HG03442 (cell line): ENCODE measurements around the gene PCDHAC2.

ENCODE experiments used
- ATAC-seq: cut with Tn5 transposase; IDR thresholded peaks from one replicate; pipeline ENCODE4 v1.9.1; 2021; ENCODE audit warnings: mild to moderate bottlenecking, moderate library complexity; ENCODE audit not compliant: unreplicated experiment

Gene PCDHAC2

DNA sequence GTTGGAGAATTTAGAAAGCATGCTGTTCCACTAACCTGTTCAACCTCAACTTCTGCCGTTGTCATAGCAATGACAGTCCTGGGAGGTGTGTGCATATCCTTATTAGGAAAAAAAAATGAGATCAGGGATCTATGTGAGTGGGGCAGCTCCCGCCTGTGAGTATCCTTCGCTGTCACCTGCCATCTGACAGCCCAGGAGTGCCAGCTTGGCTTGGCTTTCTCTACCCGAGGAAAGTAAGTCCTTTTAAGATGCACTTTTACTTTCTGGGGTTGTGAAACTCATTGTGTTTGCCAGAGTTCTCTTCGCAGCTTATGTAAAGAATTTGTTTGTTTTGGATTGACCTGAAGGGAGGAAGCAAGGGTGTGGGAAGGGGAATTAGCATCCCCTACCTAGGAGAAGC, 21.8 kb downstream of the PCDHAC2 start:
- ATAC-seq: no peak

DNA sequence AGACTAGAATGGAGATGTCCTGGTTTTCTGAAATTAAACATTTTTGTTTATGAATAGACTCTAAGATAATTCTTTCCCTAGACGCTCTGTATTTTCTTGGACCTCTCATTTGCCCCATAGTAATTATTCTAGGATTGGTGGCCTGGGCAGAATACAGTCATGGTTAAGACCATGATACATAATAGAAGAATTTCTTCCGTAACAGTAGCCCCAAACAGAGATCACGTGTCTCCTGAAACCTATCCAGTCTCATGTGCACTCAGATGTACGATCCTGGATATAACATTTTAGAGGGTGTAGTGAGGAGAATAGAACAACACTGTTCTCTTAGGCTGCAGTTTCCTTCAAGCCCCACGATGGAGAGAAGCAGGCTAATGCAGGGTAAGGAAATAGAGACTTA, 22.3 kb downstream of the PCDHAC2 start:
- ATAC-seq: no peak

DNA sequence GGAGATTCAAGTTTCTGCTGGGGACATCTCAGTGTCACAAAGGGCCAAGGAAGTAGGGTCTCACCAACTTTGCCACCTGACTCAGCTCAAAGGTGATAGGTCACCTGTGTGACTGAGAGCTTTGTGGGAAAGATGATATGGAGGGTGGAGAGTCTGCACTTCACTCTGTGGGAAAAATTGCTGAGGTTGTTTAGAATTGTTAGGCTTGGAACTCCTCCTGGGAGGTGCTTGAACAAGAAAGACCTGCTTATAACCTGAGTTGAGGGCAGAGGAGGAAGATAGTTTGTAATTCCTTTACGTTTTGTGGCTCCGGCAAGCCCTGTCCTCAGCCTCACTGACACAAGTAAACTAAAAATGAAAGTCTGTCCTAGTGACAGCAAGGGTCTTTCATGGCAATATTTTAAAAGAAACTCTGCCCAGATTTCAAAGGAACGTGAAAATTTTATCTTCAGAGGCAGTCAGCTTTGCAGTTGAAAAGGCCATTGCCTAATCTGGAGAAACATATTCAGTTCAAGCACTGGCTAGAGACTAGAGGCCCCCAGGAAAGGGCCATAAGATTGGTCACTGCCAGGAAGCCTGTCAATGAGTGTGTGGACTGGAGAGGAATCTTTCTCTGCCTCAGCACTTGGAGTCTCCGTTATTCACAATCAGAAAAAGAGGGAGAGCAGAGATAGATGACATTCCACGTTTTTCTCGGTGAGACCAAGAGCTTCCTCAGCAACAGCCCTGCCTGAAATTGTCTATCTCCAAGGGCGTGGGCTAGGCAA, 23.2 kb downstream of the PCDHAC2 start:
- ATAC-seq: no peak

DNA sequence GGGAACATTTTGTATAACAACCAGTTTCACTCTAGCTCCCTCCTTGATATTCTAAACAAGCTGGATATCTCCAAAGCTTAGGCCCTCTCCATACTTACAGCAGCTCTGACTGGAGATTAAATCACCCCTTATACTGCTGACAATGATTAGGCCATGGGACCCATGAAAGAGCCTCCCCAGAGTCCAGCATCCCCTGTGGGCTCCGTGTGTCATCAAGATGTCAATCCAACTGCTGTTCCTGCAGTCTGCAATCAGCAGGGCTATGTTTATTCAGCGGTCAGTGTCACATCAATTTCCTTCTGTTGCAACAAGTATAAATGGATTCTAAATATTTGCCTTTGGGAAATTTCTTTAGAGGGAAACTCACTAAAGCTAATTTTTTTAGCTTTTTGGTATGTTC, 26.6 kb downstream of the PCDHAC2 start:
- ATAC-seq: no peak

DNA sequence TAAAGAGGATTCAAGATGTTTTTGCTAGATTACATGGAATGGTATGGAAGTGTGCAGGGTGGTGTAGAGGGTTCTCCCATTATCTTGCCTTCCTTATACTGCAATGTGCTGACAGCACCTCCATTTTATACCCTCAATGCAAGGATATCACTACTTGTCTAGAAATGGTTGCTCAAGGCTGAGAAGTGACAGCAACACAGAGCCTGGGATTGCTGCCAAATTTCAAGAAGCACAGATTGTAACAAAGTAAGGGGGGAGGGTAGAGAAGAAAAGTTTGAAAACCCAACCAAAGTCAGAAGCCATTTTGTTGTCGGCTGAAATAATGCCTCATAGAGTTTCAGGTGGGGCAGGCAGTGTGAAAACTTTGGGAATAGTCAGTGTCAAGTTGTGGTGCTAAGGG, 29.8 kb downstream of the PCDHAC2 start:
- ATAC-seq: no peak

DNA sequence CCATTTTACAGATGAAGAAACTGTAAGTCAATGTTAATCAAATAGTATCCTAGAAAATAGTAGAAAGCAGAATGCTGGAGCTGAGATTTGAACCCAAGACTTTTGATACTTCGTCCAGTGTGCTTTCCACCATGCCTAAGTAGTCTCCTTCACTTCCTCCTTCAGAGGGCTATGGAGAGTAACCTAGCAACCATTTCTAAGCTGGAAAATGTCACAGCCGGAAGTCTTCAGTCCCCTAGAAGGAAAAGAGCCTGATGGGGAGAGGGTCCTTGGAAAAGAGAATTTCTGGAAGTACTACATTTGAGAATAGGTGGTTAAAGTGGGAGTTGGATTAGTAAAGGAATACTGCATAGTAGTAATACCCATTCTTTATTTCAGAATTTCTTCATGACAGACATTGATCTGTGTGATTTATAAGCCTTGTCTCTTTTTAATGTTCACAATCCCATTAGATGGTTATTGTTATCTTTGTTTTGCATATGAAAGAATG, 32.7 kb downstream of the PCDHAC2 start:
- ATAC-seq: no peak

DNA sequence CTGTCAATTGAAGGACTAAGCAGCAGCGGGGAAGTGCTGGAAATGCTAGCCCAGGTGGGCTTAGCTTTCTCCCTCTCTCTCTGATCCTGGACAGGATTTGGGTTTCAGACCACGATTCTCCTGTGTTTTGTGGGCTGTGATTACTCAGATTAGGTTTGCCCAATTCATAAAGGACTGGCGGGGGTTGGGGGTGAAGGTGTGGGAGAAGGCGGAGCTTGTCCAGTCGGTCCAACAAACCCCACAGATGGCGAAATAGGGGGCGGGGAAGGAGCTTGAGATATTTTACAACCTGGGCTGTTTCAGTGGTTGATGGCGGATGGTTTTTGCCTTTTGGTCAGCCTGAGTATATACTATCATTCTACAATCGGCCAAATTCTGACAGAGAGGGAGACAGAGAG, 35.2 kb downstream of the PCDHAC2 start:
- no peak for ATAC-seq

DNA sequence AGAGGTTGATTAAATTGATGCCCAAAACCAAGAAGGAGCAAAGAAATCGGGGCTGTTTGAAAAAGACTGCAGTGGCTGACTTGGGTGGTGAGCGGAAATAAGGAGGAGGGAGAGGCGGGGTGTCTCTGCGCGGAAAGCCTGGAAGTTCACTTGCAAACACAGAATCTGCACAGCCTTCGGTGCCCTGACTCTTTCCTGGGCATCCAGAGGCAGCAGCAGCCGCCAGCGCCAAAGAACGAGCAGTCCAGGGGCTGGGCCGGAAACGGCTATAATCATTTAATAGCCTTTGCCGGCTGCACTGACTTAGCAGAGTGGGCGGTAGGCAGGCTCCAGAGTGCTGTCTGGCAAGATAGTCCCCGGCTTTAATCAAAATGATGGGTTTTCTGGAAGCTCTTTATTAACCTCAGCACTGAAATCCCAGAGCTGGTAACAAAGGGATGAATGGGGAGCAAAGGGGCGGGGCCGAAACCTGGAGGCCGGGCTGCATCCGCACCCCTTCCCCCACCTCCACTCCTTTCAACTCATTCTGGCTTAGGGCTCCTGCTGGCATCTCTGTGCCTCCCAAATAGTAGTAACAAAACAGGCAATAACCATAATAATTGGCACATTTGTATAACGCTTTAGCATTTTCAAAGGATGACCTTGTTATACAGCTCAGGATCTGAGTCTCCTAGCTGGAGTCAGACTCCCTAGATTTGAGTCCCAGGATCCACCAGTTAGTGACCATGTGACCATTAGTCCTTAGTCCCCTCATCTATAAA, 35.7 kb downstream of the PCDHAC2 start:
- ATAC-seq: no peak

DNA sequence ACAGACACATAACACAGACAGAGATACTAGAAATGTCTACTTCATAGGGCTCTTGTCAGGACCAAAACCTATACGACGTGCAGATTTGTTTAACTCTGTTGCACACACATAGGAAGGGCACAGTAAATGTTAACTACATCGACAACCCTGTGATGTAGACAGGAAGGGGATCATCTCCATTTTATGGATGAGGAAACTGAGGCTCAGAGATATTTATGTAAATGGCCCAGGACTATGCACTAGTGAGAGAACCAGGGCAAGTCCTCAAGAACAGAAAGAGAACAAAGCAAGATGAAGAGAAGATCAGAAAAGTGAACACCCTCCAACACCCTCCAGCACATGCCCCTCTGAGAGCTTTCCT, 36.3 kb downstream of the PCDHAC2 start:
- no peak for ATAC-seq

DNA sequence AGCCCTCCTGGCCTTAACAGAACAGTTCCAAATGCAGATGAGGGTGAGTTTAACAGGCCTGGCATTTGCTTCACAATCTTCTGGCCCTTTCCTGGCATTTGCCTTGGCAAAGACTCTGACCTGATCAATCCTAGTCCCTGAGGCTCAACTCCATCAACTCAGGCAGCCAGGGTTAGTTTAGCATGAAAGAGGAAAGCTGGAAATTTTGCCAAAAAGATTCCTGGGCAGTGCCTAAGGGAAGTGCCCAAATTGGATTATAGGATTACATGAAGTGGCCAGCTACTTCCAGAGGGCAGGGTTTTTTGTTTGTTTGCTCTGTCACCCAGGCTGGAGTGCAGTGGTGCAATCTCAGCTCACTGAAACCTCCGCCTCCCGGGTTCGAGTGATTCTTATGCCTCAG, 36.8 kb downstream of the PCDHAC2 start:
- ATAC-seq: no peak

DNA sequence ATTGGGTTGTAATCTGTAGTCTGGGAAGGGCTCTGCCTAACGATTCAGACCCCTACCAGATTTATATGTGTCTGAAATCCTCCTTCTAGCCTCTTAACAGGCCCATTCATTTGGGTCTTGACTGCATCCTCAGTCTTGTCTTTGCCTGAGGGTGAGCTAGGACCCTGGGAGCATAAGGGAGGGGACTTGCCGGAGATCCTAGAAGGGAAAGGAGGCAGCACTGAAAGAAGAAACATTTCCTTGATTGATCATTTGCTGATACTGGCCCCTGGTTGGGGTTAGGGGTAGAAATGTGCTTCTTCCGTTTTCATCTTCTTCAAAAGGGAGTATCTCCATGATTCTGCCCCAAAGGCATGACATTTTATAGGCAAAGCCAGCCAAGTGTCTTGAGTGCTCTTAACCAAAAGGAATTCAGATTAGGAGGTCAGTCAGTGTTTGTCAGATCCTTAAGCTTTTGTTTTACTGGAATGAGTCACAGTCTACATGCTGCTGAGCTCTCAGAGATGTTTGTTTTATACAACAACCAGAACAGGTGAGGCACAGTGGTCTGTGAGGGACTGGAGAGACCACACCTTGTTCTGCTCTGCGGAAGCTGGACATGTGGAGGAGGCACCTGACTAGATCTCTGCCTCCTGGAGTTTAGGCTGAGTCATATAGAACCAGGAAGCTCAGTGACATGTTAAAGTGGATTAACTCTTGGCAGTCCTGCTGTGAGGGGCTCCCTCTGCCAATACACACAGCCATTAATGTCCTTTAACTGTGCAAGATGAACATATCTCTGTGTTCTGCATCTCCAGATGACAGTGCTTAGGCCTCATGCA, 37.7 kb downstream of the PCDHAC2 start:
- ATAC-seq: no peak

DNA sequence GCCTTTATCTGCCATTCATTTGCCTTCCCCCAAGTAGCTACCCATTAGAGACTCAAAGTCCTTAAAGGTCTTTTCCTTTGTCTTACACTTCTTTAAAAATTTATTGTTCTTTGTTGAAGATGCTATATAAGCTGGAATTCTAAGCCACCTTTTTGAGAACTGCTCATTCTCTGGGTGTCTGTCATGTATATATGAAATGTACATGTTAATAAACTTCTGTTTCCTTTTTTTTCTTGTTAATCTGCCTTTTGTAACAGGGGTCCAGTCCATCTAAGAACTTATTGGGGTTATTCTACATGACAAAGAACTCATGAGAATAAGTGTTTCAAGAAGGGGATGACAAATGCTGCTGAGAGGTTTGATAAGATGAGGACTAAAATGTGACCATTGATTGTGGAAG, 41.5 kb downstream of the PCDHAC2 start:
- no peak for ATAC-seq

DNA sequence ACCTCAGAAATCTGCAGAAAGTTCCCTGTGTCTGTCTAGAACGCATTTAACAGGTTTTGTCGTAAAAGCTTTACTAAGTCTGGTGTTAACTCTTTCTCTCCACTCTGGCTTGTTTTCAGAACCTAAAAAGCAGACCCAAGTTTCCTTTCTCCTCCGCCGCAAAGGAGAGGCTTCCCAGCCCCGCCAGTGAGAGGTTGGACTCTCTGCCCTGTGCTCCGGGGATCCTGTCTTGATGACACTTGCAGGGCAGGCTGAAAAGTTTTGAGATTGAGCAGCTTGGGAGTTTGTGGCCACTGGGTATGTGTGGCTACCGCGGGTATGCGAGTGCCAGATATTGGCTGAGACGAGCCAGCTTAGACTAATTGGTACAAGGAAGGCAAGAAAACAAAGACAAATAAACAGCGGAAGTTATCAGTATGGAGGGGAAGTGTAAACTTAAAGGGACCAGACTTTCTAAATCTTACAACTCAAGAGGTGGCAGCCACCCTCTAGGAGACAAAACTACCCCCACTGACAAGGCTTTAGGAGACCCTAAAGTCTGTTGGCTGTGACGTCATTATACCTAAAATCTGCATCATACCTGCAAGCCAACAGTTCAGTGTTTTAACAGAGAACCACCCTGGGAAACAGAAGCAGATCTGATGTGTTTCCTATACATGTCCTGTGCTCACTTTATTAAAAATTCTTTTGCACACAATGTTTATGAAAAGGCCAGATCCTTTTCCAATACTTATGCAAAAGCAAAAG, 43.9 kb downstream of the PCDHAC2 start:
- no peak for ATAC-seq

DNA sequence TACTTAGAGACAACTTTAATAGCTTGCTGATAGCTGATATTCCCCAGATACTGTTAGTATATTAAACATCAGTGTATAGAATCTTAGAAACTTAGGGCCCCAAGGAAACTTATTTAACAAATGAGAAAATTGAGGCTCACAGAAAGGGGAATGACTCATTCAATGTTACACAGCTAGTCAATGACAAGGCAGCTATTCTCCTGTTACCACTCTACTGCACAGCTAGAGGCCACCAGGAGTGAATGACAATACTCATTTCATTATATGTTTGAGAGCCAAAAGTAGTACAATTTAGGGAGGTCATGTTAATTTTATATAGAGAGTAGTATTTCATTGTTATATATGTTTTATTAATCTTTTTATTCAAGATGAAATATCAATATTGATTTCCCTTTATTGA, 51.7 kb downstream of the PCDHAC2 start:
- no peak for ATAC-seq
